Activated T-helper 1 cell treated with anti-CD3 and anti-CD28 coated beads, Interleukin-2, amount 50 U/mL, for 16 hours (primary cell): ENCODE data around the gene HIVEP3.

ENCODE experiments used
- DNase-seq, 2 donors: peaks; one replicate each; pipeline ENCODE4 v3.0.0-alpha.2; 2020; ENCODE audit warnings: low read depth in 1 of 2, low spot score in 1 of 2

HIVEP3 gene

DNA sequence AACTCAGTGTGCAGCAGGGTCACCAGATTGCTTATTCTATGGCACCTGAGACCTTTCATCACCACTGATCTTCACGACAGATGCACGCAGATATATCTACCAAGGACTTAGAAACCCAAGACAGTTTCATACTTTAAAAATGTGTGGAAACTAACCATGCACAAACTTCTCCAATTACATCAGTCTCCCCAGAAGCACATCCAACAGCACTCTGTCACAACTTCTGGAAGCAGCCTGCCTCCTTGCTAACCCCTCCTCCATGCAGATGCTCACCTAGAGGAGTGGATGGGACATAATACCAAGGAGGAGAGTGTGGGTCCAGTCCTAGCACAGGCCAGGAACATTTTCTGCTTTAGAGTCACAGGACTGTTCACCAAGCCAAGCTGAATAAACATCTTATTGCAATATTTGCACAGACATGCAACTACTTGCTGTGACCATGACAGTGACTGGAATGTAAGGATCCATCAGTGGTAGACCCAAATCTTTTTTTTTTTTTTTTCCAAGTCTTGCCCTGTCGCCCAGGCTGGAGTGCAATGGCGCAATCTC, 69.4 kb downstream of the HIVEP3 start:
- DNase-seq: no peak

DNA sequence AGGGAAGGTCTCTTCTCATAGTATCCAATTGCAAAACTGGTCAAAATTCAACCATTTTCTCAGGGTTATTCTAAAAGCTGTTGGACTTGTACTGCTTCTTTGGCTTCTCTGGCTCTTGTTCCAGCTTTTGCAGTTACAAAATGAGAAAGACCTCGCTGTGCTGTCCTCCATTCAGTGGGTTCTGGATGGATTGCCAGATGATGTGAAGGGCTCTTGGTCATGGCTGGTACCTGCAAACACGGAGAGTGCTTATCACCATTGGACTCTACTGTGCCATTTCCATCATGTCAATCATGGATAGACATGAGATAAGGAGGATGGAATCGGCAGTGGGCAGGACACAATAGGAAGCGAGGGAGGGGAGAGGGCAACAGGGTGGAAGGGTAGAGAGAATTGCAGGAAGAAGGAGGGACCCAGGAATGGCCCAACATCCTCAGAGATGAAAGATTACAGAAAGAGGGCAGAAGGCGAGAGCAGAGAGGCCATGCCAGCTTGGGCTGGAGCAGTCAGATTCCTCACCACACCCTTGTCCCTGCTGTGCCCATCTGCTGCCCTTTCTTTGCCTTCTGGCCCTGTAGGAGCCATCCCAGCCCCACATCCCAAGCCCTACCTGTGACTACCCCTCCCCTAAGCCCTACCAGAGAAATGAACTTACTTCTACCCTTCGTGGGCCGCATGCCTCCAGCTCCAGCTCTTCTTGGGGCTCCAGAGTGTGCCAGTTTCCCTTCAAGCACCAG, 70.3 kb downstream of the HIVEP3 start:
- no peak for DNase-seq

DNA sequence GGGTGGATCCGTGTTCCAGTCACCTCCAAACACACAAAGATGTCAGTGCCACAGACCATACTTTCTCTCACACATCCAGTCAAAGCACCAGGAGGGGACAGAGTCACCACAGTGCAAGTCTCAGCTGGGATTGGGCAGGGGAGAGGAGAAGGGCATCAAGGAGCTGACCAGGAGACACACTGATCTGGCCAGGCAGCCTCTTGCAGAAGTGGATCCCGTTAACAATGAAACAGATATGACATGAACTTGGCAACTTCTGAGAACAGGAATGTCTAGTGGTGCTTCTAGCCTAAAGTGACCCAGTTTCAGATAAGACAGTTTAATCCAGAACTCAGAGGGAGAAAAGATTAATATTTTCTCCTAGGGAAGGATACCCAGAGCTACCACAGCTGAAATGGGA, 71.0 kb downstream of the HIVEP3 start:
- no peak for DNase-seq

DNA sequence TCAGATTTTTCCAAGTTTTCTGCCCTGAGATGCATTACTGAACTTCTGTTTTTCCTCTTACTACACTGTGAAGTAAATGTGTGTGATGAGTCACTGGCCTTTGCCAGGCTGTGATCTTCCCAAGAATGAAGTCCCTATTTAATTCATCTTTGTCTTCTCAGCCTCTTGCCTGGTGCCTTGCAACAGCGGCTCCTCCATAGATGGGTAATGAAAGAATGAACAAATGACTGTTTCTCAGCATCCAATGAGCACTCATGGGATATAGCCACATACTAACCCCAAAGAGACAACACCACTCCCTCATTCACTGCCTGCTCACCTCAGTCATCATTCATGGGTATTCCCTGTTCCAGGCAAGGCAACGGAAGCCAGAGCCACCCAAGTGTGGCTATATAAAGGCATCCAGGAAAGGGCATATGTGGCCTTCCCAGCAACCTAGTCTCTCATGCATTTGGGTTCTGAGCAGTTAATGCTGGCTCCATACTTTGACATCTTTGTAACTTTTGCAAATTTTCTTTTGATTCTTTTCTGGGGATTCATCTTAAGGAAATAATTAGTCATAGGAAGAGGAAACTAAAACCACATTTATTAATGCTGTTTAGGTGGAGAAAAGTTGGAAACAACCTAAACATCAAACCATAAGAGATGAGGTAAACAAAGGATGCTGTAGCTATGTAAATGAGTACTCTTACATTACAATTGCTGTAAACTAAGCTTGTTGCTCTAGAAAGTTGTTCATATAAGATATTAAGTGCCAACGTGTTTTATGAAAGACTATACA, 71.9 kb downstream of the HIVEP3 start:
- no peak for DNase-seq

DNA sequence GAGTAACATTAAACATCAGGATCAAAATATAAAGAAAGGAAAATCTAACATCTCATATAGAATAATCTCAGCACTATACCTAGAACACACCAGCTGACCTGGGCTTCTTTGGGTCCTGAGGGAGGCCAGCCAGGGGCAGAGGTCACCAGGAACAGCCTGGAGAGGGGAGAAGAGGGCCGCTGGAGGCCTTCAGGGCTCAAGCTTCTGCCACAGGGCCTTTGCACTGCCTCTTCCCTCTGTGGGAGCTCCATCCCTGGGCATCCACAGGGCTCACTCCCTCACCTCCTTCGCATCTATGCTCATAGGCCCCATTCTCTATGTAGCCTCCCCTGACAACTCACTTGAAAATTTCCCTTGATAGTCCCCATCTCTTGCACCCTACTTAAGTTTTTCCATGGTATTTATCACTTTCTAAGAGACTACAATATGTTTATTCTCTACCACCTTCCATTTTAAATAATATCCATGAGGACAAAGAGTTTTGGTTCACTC, 73.9 kb downstream of the HIVEP3 start:
- DNase-seq: no peak

DNA sequence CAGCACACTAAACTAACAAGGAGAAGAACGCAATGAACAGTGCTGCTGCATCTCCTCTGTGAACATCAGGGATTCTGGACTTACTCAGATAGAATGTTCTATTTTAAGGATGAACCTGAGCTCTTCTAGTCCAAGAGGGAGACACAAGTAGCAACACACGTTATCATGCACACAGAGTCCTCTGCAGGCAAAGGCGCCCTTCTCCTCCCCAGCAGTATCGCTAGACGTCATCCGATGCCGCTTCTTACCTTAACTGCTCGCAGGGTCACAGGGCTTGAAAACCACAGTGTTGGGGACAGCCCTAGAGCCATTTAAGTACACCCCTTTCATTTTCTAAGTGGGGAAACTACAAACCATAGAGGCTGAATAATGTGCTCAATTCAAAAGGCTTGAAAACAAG, 74.5 kb downstream of the HIVEP3 start:
- no peak for DNase-seq

DNA sequence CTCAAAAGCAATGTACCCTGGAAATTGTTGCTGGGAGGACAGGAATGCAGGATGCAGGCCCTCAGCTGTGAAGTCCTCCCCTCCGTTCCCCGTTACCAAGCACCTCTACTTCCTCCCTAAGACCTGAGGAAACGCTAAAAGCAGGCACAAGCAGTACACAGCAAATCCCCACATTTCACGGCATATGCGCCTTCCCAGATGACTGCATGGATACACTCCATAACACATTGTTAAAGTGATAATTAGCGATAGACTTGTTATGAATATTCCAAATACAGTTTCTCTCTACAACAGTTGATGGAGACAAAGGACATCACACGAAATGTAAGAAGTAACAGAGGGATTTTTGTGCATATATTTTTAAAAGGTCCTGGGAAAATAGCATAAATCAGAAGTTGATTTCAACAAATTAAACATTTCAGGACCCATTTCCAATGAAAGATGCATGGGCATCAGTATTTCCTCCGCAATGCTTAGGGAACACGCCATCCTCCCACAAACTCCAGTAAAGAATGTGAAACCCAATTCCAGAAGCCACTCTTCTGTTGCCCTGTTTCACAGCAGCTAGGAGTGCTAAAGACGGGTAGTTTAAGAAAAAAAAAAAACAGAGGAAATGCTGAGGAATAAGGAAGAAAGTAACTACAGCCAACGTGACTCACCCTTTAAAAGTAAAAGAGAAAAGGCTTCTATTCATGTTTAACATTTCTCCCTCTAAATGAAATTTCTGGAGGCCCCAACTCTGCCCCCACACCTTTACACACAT, 75.5 kb downstream of the HIVEP3 start:
- DNase-seq: no peak

DNA sequence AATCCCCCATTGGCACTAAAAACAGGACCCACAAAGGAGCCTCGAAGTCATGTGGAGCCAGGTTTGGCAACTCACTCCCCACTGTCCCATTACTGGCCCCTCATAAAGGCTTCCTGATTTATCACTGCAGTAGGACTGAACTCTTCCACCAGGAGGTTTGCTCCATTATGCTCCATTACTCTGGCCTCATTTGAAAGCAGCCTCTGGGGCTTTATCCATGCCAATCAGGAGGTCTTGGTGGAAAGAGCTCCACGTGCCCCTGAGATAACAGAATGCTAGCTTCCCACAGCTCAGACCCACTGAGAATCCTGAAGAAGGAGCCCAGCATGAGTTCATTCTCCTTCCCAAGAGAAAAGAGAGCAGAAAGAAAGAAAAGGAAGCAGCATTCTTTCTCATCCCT, 76.4 kb downstream of the HIVEP3 start:
- DNase-seq: no peak

DNA sequence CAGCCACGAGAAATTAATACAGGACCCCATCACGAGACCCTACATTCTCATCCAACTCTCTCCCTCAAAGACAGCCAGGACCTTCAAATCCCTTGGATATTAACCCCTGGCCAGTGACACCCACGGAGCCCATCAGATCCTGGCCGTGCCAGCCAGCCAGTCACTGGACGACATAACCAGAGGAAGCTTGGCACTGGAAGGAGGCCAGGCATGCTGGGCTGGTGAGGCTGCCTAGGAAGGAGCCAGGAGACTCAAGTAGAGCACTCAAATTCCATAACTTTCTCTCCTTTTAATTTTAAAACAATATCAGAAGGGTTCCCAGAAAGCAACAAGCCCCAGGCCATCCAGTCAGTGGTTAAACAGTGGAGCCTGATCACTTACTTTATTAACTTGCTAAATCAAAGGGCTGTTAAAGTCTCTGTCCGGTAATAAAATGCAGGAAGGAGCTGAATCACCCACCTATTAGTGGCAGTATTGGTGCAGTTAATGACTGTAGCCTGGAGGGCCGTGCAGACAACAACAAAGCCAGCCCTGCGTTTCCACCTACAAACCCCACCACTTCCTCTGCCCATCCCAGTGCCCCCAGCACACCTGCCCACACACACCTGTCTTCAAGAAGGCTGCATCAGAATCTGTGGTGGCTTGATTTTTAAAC, 78.0 kb downstream of the HIVEP3 start:
- DNase-seq: no peak

DNA sequence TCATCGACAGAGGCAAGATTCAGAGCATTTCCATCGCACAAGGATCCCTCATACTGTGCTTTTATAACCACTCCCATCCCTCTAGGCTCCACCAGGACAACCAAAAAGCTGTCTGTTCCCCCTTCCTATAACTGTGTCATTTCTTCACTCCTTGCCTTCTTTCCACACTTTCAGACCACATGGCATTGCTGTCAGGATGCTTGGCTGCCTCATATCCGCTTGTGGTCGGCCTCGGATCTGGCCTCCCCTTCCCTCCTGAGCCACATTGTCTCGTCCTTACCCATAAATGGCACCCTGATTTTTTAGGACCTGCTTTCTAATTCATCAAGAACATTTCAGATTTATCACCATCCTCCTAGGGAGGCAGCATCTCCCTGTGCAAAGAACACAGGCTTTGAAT, 80.5 kb downstream of the HIVEP3 start:
- no peak for DNase-seq

DNA sequence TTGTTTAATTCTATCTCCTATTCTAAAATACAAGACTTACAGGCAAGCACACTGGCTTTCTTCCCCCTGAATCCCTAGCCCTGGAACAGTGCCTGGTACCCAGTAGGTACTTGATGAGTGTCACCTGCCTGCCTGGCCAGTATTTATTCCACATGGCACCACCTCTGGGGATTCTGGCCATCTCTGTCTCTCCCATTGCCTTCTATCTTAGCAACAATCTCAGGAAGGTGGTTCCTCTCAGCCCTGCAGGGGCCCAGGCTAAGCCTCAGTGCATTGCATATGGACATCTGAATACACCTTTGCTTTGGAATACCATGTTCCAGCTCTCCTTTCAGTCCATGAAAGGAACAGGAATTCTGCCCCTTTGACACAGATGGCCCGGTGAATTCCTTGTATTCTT, 81.0 kb downstream of the HIVEP3 start:
- no peak for DNase-seq

DNA sequence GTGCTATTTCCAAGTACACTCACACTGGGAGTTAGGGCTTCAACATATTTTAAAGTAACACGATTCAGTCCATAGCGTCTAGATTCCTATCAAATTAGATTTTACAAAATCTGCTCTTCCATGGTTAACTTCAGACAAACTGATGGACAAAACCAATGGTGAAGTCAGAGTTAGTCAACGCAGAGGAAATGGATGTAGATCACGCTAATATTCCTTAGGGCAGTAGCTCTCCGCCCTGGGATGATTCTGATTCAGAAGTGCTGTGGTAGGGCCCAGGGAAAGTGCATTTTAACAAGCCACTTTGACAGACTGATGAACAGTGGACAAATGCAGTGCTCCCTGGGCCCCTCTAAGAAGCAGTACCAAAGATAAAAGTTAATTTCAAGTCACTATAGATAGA, 83.2 kb downstream of the HIVEP3 start:
- DNase-seq: no peak

DNA sequence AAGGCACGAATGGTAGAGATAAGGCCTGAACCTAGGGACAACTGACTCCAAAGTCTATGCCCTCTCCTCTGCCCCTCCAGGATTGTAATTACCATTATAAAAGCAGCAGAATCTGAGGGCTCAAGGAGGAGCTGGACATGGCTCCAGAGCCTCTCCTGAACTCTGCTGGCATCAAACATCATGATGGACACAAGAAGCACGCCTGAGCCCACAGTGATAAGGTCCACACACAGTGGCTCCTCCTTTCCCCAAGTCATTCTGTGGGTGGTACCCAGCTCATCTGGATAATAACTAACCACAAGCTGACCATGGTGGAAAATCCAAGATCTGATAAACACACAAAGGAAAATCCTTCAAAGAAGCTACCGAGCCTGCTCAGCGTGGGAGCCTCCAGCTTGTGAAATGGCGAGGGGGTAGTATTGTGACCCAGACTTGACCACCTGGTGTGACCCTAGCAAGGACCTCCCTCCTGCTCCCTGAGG, 85.2 kb downstream of the HIVEP3 start:
- DNase-seq: no peak

DNA sequence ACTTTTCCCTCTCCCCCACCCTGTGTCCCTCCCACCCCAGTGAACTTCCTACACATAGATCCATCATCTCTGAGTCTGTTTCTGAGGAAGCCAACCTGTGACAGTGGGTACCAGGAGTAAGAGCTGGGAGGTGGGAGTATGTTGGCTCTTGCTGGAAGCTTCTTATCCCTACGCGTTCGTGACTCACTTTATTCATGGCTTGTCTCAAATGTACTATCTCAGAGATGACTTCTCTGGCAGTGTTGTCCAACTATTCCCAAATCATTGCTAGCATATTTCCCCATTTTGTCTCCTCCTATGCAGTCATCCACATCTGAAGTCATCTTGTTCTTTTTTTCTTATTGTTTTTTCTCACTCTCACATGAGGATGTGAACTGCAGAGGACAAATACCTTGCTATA, 88.0 kb downstream of the HIVEP3 start:
- DNase-seq: no peak

DNA sequence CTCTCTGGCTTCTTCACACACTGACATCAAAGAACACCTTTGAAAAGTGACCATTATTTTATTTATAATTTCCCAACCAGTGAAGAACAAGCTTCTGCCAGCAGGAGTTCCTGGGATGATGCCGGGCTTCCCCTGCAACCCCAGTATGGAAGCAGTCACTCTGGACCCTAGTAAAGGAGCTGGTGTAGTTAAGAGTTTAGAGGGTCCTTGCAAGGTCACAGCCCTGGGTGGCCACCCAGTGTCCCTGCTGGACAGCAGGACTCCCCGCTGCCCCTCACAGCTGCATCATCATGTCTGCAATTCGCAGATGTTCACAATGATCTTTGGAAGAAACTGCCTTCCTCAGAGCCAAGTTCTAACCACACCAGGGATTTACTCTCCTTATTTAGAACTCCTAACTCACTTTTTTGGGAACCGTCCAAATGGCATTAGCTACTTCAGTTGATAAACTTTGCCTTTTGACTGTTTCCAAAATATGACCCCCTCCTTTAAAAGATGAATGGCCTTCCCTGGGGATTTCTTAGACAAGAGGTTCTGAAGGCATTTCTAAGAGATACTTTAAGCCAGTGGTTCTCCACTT, 90.6 kb downstream of the HIVEP3 start:
- DNase-seq: no peak

DNA sequence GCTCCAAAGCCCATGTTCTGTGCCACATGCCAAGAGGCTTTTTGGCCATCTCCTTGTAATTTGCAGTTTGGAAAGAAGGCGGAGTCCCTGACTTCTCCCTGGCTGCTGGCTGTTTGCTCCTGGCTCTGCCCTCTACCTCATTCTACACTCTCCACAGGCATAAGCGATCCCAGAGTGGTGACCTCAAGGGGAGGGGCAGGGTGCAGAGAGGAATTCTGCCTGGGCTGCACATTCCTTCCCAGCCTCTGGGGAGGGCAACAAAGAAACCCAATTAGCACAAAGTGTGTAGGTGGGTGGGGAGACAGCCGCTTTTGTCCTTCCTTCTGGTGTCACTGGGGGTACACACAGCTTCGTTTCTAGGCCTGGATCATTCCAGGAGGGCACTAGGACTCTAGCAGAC, 95.3 kb downstream of the HIVEP3 start:
- no peak for DNase-seq

DNA sequence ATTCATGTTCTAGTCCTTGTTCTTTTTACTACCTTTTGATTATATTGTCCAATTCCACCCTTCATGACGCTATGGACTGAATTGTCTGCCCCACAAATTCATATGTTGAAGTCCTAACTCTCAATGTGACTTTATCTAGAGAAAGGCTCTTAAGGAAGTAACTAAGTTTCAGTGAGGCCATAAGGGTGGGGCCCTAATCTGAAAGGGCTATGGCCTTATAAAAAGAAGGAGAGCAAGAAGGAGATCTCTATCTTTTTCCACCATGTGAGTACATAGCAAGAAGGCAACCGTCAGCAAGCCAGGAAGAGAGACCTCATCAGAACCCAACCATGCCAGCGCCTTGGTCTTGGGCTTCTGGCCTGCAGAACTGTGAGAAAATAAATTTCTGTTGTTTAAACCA, 95.9 kb downstream of the HIVEP3 start:
- DNase-seq: no peak

DNA sequence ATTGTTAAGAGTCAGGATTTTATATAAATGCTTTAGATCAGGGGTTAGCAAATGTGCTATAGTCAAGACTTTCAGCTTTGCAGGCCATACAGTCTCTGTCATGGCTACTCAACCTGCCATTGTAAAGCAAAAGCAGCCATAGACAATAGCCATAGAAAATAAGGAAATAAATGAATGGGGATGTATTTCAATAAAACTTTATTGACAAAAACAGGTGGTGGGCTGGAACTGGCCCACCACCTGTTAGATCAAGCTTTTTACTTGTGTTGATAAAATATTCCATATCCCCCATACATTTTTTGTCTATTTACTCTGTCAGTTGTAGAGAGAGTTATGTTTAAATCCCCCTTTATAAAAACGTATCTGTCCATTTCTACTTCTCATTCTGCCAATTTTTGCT, 98.9 kb downstream of the HIVEP3 start:
- DNase-seq: no peak

DNA sequence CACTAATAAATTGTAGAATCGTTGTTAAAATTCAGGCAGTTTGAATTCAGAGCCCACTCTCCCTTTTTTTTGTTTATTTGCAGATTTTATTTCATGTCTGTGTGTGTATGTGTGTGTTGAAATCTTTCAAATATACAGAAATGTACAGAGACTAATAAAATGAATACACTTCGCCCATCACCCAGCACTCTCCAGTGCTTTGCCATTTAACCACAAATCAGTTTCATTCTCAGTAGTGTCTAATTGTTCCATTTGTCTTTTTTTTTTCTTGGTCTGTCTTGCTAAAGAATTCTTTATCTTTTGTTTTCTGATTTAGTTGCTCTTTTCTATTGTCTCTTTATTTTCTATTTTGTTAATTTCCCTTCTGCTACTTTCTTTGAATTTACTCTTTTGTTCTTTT, 99.7 kb downstream of the HIVEP3 start:
- no peak for DNase-seq

DNA sequence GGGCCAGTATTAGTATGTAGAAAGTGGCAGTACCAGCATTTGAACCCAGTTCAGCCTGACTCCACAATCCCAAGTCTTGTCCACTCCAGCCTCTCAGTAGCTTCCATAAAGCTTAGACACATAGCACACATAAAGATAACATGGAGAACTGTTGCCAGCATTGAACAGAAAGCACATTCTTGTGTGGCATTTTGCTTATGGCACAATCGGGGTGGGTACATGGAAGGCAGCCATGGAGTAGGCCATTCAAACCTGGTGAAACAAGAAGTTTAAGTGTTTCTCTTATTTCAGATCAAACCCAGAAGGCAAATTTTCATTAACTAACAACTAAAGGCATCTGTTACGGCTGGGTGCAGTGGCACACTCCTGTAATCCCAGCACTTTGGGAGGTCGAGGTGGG, 102.7 kb downstream of the HIVEP3 start:
- no peak for DNase-seq
